Measurements from ENCODE around the gene LRRC41.

DNA sequence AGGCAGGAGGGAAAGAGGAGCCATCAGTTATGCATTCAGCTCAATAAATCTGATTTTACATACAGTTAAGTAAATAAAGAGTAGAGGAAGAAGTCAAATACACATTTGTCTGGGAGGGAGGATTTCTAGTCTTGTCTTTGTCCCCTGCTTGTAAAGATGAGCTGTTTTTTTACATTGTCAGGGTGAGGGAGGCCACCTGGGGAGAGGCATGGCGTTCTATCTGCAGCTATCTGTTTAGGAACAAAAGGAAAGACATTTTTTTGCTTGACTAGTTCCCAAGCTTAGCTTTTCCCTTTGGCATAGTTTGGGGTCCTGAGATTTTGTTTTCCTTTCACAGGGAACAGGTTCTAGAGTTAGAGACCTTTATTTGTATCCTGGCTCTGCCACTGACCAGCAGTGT is 40.9 kb downstream of the LRRC41 start:
- TF ChIP-seq EZH2 (IDR thresholded peaks at IDR 0.05; ENCODE audit: insufficient read depth, poor library complexity, severe bottlenecking) (no peak), EZH2phosphoT487 (IDR thresholded peaks at IDR 0.05; ENCODE audit: insufficient read depth, low read depth) (no peak)

Data from GM23248 (cell line).